Smooth muscle cell (in vitro differentiated cells): ENCODE data around the gene CLSTN2. TPM values are rescaled to one million over a fixed set of nuclear protein-coding genes. Genes with fewer than 3 reads are reported as not detected.
A peak's percentile ranks its signal among the peaks of the same experiment; 100 is the strongest.

Experiments
- DNase-seq: peaks from one replicate; lab custom pipeline; 2025; ENCODE audit not compliant: unreplicated experiment; lab: John Stamatoyannopoulos, UW
- H2AFZ ChIP-seq: fragments of 200-600 bp; sonication (generic); 2 replicates; pipeline ENCODE4 v1.6.0; 2016; ENCODE audit warnings: antibody characterized with exemption, low read depth, mild to moderate bottlenecking
- H3F3A ChIP-seq: fragments of 200-600 bp; sonication (generic); 2 replicates; pipeline ENCODE4 v1.6.0; 2017; ENCODE audit warnings: antibody characterized with exemption, low read depth
- H3K27ac ChIP-seq: fragments of 200-600 bp; sonication (generic); 2 replicates; pipeline ENCODE4 v1.5.1; 2016; ENCODE audit warnings: low read depth, mild to moderate bottlenecking
- H3K27me3 ChIP-seq: fragments of 200-600 bp; sonication (generic); 2 replicates; pipeline ENCODE4 v1.6.1; 2016; ENCODE audit warnings: low read depth, mild to moderate bottlenecking
- H3K36me3 ChIP-seq: fragments of 200-600 bp; sonication (generic); 2 replicates; pipeline ENCODE4 v1.5.1; 2016; ENCODE audit warnings: low read depth
- H3K4me1 ChIP-seq: fragments of 200-600 bp; sonication (generic); 2 replicates; pipeline ENCODE4 v1.5.1; 2016; ENCODE audit warnings: low read depth
- H3K4me2 ChIP-seq: fragments of 200-600 bp; sonication (generic); 2 replicates; pipeline ENCODE4 v1.6.0; 2016; ENCODE audit warnings: mild to moderate bottlenecking
- H3K4me3 ChIP-seq: fragments of 200-600 bp; sonication (generic); 2 replicates; pipeline ENCODE4 v1.5.1; 2016; ENCODE audit warnings: mild to moderate bottlenecking
- H3K79me2 ChIP-seq: fragments of 200-600 bp; sonication (generic); 2 replicates; pipeline ENCODE4 v1.6.0; 2016; ENCODE audit warnings: low read depth, mild to moderate bottlenecking
- H3K9ac ChIP-seq: fragments of 200-600 bp; sonication (generic); 2 replicates; pipeline ENCODE4 v1.6.0; 2016; ENCODE audit warnings: low read depth
- H3K9me3 ChIP-seq: fragments of 200-600 bp; sonication (generic); replicated peaks from 2 replicates; pipeline ENCODE4 v1.5.1; 2016; ENCODE audit warnings: low read depth
- H4K20me1 ChIP-seq: fragments of 200-600 bp; sonication (generic); 2 replicates; pipeline ENCODE4 v1.6.0; 2016; ENCODE audit warnings: low read depth
- WGBS: methylation state at CpG from one replicate; pipeline ENCODE4 v1.1.7; 2016; ENCODE audit warnings: low lambda C conversion rate; 5-methylcytosine and 5-hydroxymethylcytosine counted together
- polyA plus RNA-seq: library from polyadenylated mRNA; unstranded; fragments of >200 nt; fragmentation: Nextera tagmentation; extraction: Ambion mirVana; gene quantifications from 2 replicates; pipeline ENCODE4 v1.2.1, GENCODE V29; 2016
- total RNA-seq: library from RNA; depleted of rRNA; stranded (reverse); fragments of >200 nt; gene quantifications from 2 replicates; pipeline ENCODE4 v1.2.3, GENCODE V29; 2014
- TF ChIP-seq, protein P1 (sequence below): fragments of 200-600 bp; sonication (generic); IDR thresholded peaks from 2 replicates; pipeline ENCODE4 v1.5.1; 2017; ENCODE audit warnings: borderline replicate concordance, mild to moderate bottlenecking, antibody characterized with exemption; ENCODE audit not compliant: insufficient read depth, poor library complexity, severe bottlenecking

The CLSTN2 gene
- total and polyA plus RNA-seq, 2 experiments from 2014 or later = 0.91 to 1.5 TPM

DNA sequence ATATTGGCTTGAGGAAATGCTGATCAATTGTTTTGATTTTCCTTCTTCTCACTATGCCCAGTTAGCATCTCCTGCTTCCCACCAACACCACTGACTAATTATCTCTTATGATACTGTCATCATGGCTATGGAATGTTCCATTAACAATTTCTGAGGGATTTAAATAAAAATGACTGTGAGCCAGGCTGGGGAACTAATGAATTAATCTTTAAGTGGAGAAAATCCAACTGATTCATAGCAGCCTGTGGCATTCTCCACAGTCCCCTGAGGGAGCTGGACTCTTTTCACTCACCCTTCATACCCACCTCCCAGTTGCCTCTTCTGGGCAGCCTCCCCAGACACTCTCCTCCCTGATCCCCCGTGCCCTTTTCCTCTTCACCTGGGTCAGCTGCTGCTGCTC is 353.6 kb downstream of the CLSTN2 start:
- DNase-seq = no peak
- H3K27ac ChIP-seq = no peak overlapping the region
- 86% methylated on average over 1 of the region's 1 CpG for WGBS
- no peaks in the 10 kb centered on the region for H4K20me1 ChIP-seq
- H3K79me2 ChIP-seq = no peaks in the 10 kb centered on the region
- no peaks in the 10 kb centered on the region for H3K9me3 ChIP-seq
- H3K9ac ChIP-seq = no peak overlapping the region
- TF ChIP-seq, protein P1, sequence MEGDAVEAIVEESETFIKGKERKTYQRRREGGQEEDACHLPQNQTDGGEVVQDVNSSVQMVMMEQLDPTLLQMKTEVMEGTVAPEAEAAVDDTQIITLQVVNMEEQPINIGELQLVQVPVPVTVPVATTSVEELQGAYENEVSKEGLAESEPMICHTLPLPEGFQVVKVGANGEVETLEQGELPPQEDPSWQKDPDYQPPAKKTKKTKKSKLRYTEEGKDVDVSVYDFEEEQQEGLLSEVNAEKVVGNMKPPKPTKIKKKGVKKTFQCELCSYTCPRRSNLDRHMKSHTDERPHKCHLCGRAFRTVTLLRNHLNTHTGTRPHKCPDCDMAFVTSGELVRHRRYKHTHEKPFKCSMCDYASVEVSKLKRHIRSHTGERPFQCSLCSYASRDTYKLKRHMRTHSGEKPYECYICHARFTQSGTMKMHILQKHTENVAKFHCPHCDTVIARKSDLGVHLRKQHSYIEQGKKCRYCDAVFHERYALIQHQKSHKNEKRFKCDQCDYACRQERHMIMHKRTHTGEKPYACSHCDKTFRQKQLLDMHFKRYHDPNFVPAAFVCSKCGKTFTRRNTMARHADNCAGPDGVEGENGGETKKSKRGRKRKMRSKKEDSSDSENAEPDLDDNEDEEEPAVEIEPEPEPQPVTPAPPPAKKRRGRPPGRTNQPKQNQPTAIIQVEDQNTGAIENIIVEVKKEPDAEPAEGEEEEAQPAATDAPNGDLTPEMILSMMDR = no peak
- H2AFZ ChIP-seq = no peak overlapping the region
- H3K36me3 ChIP-seq = no peaks in the 10 kb centered on the region
- no peak overlapping the region for H3K4me3 ChIP-seq
- peaks cover 26% of the 10 kb centered on the region for H3K27me3 ChIP-seq
- peaks cover 5% of the 10 kb centered on the region for H3F3A ChIP-seq
- H3K4me1 ChIP-seq = peaks cover 9% of the 10 kb centered on the region
- H3K4me2 ChIP-seq = peak overlapping the region; percentile 16

DNA sequence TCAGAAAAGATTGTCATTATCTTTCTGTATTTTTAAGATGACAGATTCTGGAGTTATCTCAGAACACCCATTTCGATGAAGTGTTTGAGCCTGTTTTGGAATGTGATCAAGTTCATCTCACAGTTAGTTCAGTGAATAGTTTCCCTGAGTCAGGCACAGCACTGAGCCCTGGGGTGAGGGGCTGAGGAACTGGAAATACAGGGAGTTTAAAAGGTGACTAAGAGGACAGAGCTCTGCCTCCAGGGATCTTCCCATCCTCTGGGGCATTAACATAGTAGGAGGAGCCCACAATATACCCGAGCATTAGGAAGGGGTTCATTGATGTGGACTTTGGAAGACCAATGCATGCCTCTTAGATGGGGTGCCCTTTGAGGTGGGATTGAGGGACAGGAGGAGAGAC is 355.1 kb downstream of the CLSTN2 start:
- Histone ChIP-seq H3F3A (peaks cover 5% of the 10 kb centered on the region), H3K27ac (no peak overlapping the region), H4K20me1 (no peaks in the 10 kb centered on the region), H3K4me2 (no peak overlapping the region), H2AFZ (no peak overlapping the region), H3K4me3 (no peak overlapping the region), H3K9me3 (no peaks in the 10 kb centered on the region), H3K9ac (no peak overlapping the region), H3K27me3 (peaks cover 16% of the 10 kb centered on the region), H3K4me1 (no peaks in the 10 kb centered on the region), H3K36me3 (no peaks in the 10 kb centered on the region), H3K79me2 (no peaks in the 10 kb centered on the region)
- TF ChIP-seq, protein P1 = no peak
- WGBS = 60% methylated on average over 2 of the region's 2 CpGs
- DNase-seq = no peak

DNA sequence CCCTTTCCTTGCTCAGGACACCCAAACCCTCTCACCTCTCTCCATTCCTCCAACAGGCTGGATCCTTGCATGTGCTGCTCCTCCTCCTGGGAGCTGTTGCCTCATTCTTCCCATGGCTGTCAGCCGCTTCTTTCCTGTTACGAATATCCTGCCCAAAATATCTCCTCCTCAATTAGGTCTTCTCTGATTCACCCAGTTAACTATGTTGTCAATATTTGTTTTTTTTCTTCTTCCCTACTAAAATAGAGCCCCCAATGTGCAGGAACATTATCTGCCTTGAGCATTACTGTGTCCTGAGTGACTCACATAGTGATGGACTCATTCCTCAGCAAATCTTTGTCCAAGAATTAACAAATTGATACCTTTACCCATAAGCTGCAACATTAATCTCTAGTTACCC is 357.2 kb downstream of the CLSTN2 start:
- no peaks in the 10 kb centered on the region for H3K27me3 ChIP-seq
- no peaks in the 10 kb centered on the region for H3K4me1 ChIP-seq
- no peak overlapping the region for H2AFZ ChIP-seq
- H3K79me2 ChIP-seq = no peaks in the 10 kb centered on the region
- 53% methylated on average over 2 of the region's 2 CpGs for WGBS
- H3K9ac ChIP-seq = peak overlapping the region; percentile 42
- no peak for DNase-seq
- TF ChIP-seq, protein P1 = no peak
- no peak overlapping the region for H3K4me3 ChIP-seq
- peak overlapping the region; percentile 88 for H3K27ac ChIP-seq
- peaks cover 5% of the 10 kb centered on the region for H3F3A ChIP-seq
- H3K9me3 ChIP-seq = no peaks in the 10 kb centered on the region
- H3K36me3 ChIP-seq = no peaks in the 10 kb centered on the region
- H4K20me1 ChIP-seq = no peaks in the 10 kb centered on the region
- H3K4me2 ChIP-seq = peak overlapping the region; percentile 6

DNA sequence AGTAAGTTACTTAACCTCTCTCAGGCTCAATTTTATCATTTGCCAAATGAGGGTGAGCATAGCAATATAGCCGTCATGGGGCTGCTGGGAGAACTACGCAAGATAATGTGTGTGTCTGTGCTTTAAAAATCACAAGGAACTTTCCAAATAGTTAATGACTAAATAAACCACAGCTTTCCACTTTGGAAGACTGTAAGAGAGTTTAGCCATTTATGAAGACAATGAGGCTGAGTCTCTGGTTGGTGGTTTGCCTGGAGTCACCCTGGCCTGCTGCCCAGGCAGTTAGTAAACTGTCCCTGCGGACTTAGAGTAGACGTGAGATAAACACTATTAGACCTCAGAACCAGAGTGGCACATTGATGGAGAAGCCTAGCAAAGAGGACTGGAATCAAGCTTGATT is 357.7 kb downstream of the CLSTN2 start:
- DNase-seq = no peak
- H3K4me1 ChIP-seq = no peaks in the 10 kb centered on the region
- no peaks in the 10 kb centered on the region for H4K20me1 ChIP-seq
- no peak overlapping the region for H3K4me3 ChIP-seq
- 28% methylated on average over 4 of the region's 4 CpGs for WGBS
- TF ChIP-seq, protein P1 = no peak
- no peaks in the 10 kb centered on the region for H3K36me3 ChIP-seq
- H3K4me2 ChIP-seq = peak overlapping the region; percentile 6
- no peaks in the 10 kb centered on the region for H3K79me2 ChIP-seq
- no peaks in the 10 kb centered on the region for H3K9me3 ChIP-seq
- no peaks in the 10 kb centered on the region for H3K27me3 ChIP-seq
- no peak overlapping the region for H2AFZ ChIP-seq
- peaks cover 5% of the 10 kb centered on the region for H3F3A ChIP-seq
- peak overlapping the region; percentile 88 for H3K27ac ChIP-seq
- peak overlapping the region; percentile 42 for H3K9ac ChIP-seq
